HepG2 (cell line): ENCODE results near the gene SLC22A23. TPM values are rescaled to one million over a fixed set of nuclear protein-coding genes. Genes with fewer than 3 reads are reported as not detected.

Experiments
- ARID5B ChIP-seq: IDR thresholded peaks from 2 replicates; pipeline ENCODE4 v1.4.0; 2020; ENCODE audit warnings: mild to moderate bottlenecking, missing genetic modification reagents
- CBX1 ChIP-seq: IDR thresholded peaks from one replicate; pipeline ENCODE4 v1.6.1; 2016; ENCODE audit warnings: antibody characterized with exemption, low read depth
- KLF6 ChIP-seq: IDR thresholded peaks from 2 replicates; pipeline ENCODE4 v1.8.0; 2016; ENCODE audit warnings: missing biosample characterization, missing genetic modification reagents
- MTA1 ChIP-seq: sonication (generic); formaldehyde crosslinking; IDR thresholded peaks from 2 replicates; pipeline ENCODE4 v1.4.0; 2020; ENCODE audit warnings: missing genetic modification reagents, mild to moderate bottlenecking, borderline replicate concordance
- RARA ChIP-seq: IDR thresholded peaks from 2 replicates; pipeline ENCODE4 v1.6.1; 2016; ENCODE audit warnings: missing genetic modification reagents, missing compliant biosample characterization
- TAF15 ChIP-seq: fragments of 200-400 bp; formaldehyde crosslinking; IDR thresholded peaks from one replicate; pipeline ENCODE4 v1.6.1; 2018; ENCODE audit warnings: mild to moderate bottlenecking, low read depth, low read length; ENCODE audit not compliant: poor library complexity, severe bottlenecking
- TCF7 ChIP-seq: sonication (generic); IDR thresholded peaks from 2 replicates; pipeline ENCODE4 v1.6.1; 2016; ENCODE audit warnings: antibody characterized with exemption, low read depth
- ZBTB38 ChIP-seq: sonication (generic); formaldehyde crosslinking; IDR thresholded peaks from 2 replicates; pipeline ENCODE4 v1.5.1; 2020; ENCODE audit warnings: mild to moderate bottlenecking, missing genetic modification reagents
- ZBTB7B ChIP-seq: sonication (generic); formaldehyde crosslinking; IDR thresholded peaks from 2 replicates; pipeline ENCODE4 v1.4.0; 2020; ENCODE audit warnings: missing genetic modification reagents
- ZNF138 ChIP-seq: sonication (generic); formaldehyde crosslinking; IDR thresholded peaks from 2 replicates; pipeline ENCODE4 v1.5.0; 2020; ENCODE audit warnings: mild to moderate bottlenecking, low read depth, missing genetic modification reagents
- ZNF343 ChIP-seq: sonication (generic); formaldehyde crosslinking; IDR thresholded peaks from 2 replicates; pipeline ENCODE4 v1.4.0; 2020; ENCODE audit warnings: mild to moderate bottlenecking, missing genetic modification reagents
- ZNF354B ChIP-seq: sonication (generic); formaldehyde crosslinking; IDR thresholded peaks from 2 replicates; pipeline ENCODE4 v1.8.0; 2022; ENCODE audit warnings: mild to moderate bottlenecking, missing genetic modification reagents
- ZNF614 ChIP-seq: IDR thresholded peaks from 2 replicates; pipeline ENCODE4 v1.6.1; 2018; ENCODE audit warnings: missing biosample characterization, missing genetic modification reagents, inconsistent platforms, borderline replicate concordance
- ZNF652 ChIP-seq: IDR thresholded peaks from 2 replicates; pipeline ENCODE4 v1.6.1; 2016; ENCODE audit warnings: low read depth, borderline replicate concordance
- ZNF749 ChIP-seq: sonication (generic); formaldehyde crosslinking; IDR thresholded peaks from 2 replicates; pipeline ENCODE4 v1.8.0; 2022; ENCODE audit warnings: mild to moderate bottlenecking, missing genetic modification reagents, moderate library complexity, borderline replicate concordance
- ZNF83 ChIP-seq: sonication (generic); formaldehyde crosslinking; IDR thresholded peaks from 2 replicates; pipeline ENCODE4 v1.4.0; 2020; ENCODE audit warnings: missing genetic modification reagents, mild to moderate bottlenecking, borderline replicate concordance
- polyA plus RNA-seq, 8 experiments: library from polyadenylated mRNA; depleted of rRNA in 3 of 8; stranded (reverse) in 7 of 8; unstranded in 1 of 8; fragments of >200 nt; fragmentation: Illumina TruSeq in 4 of 8; extraction: Trizol in 4 of 8; gene quantifications; 2 replicates each; pipeline versions ENCODE4 v1.2.1 to v1.2.3, GENCODE V29; 2011 to 2016; ENCODE audit warnings: low read depth in 4 of 8, missing spikeins in 1 of 8, mixed read lengths in 1 of 8; ENCODE audit not compliant: insufficient read depth in 1 of 8
- total RNA-seq, 5 experiments: library from RNA; depleted of rRNA; stranded (reverse); fragments of >200 nt; fragmentation: Illumina TruSeq; extraction: Trizol; gene quantifications; 2 replicates each; pipeline ENCODE4 v1.2.3, GENCODE V29; 2016; ENCODE audit warnings: low read depth in 1 of 5
- TF ChIP-seq, protein P1 (sequence below): sonication (generic); formaldehyde crosslinking; IDR thresholded peaks from 2 replicates; pipeline ENCODE4 v1.8.1; 2023; ENCODE audit warnings: missing genetic modification reagents, inconsistent platforms, borderline replicate concordance
- TF ChIP-seq, protein P2 (sequence below): sonication (generic); formaldehyde crosslinking; IDR thresholded peaks from 2 replicates; pipeline ENCODE4 v1.5.0; 2020; ENCODE audit warnings: missing genetic modification reagents
- TF ChIP-seq, protein P3 (sequence below): sonication (generic); formaldehyde crosslinking; IDR thresholded peaks from 2 replicates; pipeline ENCODE4 v1.5.0; 2020; ENCODE audit warnings: mild to moderate bottlenecking, missing genetic modification reagents, borderline replicate concordance
- TF ChIP-seq, protein P4 (sequence below): sonication (generic); formaldehyde crosslinking; IDR thresholded peaks from 2 replicates; pipeline ENCODE4 v1.8.0; 2022; ENCODE audit warnings: low read depth, missing genetic modification reagents

SLC22A23 gene
- total and polyA plus RNA-seq, 2 of the 13 experiments (the other 11 are each of a cell fraction or from before 2014, with no cell fraction given) = 11.8 to 17.5 TPM

GRCh38 chr6:3409699-3410384 is 47.0 kb downstream of the SLC22A23 start (continued):
- TF ChIP-seq, protein P1, sequence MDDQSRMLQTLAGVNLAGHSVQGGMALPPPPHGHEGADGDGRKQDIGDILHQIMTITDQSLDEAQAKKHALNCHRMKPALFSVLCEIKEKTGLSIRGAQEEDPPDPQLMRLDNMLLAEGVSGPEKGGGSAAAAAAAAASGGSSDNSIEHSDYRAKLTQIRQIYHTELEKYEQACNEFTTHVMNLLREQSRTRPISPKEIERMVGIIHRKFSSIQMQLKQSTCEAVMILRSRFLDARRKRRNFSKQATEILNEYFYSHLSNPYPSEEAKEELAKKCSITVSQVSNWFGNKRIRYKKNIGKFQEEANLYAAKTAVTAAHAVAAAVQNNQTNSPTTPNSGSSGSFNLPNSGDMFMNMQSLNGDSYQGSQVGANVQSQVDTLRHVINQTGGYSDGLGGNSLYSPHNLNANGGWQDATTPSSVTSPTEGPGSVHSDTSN (CRISPR knock-in tag) = no peak
- TF ChIP-seq ZNF614 (CRISPR knock-in tag) = peak; percentile 99
- peak; percentile 98 for TF ChIP-seq ZBTB38 (CRISPR knock-in tag)
- TF ChIP-seq, protein P2, sequence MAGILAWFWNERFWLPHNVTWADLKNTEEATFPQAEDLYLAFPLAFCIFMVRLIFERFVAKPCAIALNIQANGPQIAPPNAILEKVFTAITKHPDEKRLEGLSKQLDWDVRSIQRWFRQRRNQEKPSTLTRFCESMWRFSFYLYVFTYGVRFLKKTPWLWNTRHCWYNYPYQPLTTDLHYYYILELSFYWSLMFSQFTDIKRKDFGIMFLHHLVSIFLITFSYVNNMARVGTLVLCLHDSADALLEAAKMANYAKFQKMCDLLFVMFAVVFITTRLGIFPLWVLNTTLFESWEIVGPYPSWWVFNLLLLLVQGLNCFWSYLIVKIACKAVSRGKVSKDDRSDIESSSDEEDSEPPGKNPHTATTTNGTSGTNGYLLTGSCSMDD = no peak
- TF ChIP-seq TAF15 = no peak
- TF ChIP-seq ARID5B (CRISPR knock-in tag) = peak; percentile 100
- TF ChIP-seq ZNF354B (CRISPR knock-in tag) = no peak
- peak; percentile 93; the same call in 1 of the 2 replicates for TF ChIP-seq ZNF749 (CRISPR knock-in tag)
- TF ChIP-seq ZNF652 (CRISPR knock-in tag) = peak; percentile 56; the same call in 1 of the 2 replicates
- TF ChIP-seq, protein P3, sequence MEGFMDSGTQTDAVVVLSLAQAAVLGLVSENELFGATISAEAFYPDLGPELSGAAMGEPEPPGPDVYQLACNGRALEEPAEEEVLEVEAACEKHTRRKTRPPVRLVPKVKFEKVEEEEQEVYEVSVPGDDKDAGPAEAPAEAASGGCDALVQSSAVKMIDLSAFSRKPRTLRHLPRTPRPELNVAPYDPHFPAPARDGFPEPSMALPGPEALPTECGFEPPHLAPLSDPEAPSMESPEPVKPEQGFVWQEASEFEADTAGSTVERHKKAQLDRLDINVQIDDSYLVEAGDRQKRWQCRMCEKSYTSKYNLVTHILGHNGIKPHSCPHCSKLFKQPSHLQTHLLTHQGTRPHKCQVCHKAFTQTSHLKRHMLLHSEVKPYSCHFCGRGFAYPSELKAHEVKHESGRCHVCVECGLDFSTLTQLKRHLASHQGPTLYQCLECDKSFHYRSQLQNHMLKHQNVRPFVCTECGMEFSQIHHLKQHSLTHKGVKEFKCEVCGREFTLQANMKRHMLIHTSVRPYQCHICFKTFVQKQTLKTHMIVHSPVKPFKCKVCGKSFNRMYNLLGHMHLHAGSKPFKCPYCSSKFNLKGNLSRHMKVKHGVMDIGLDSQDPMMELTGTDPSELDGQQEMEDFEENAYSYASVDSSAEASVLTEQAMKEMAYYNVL = peak; percentile 99
- 0 out of 2 replicates have a peak, but pooled peaks have one; percentile 14 for TF ChIP-seq ZNF343
- peak; percentile 99 for TF ChIP-seq TCF7
- TF ChIP-seq MTA1 (CRISPR knock-in tag) = peak; percentile 92
- no peak for TF ChIP-seq ZNF83 (CRISPR knock-in tag)
- peak; percentile 96 for TF ChIP-seq RARA (CRISPR knock-in tag)
- TF ChIP-seq ZNF138 (CRISPR knock-in tag) = 0 out of 2 replicates have a peak, but pooled peaks have one; percentile 70
- peak; percentile 94 for TF ChIP-seq ZBTB7B (CRISPR knock-in tag)
- no peak for TF ChIP-seq CBX1
- peak; percentile 94 for TF ChIP-seq KLF6 (CRISPR knock-in tag)
- TF ChIP-seq, protein P4, sequence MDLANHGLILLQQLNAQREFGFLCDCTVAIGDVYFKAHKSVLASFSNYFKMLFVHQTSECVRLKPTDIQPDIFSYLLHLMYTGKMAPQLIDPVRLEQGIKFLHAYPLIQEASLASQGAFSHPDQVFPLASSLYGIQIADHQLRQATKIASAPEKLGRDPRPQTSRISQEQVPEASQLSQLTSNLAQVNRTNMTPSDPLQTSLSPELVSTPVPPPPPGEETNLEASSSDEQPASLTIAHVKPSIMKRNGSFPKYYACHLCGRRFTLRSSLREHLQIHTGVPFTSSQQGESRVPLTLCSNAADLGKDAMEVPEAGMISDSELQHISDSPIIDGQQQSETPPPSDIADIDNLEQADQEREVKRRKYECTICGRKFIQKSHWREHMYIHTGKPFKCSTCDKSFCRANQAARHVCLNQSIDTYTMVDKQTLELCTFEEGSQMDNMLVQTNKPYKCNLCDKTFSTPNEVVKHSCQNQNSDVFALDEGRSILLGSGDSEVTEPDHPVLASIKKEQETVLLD (CRISPR knock-in tag) = 0 out of 2 replicates have a peak, but pooled peaks have one; percentile 56
